Ovary (tissue), 9 donors: ENCODE measurements around the gene TMC6. TPM values are rescaled to one million over a fixed set of nuclear protein-coding genes. Genes with fewer than 3 reads are reported as not detected.

Experiments used
- DNase-seq, 5 donors: peaks; one replicate each; pipeline ENCODE4 v3.0.0-alpha.2; 2019 to 2020
- H3K27ac ChIP-seq, 2 donors: fragments of 200-600 bp; one replicate each; pipeline versions ENCODE4 v1.5.1 to v1.8.0; 2019 to 2022
- H3K27me3 ChIP-seq: fragments of 200-600 bp; one replicate; pipeline ENCODE4 v1.8.0; 2022
- H3K36me3 ChIP-seq: fragments of 200-600 bp; sonication (generic); one replicate; pipeline ENCODE4 v1.5.1; 2019
- H3K4me1 ChIP-seq: one replicate; pipeline ENCODE4 v1.8.1; 2013; ENCODE audit warnings: mild to moderate bottlenecking, moderate library complexity; ENCODE audit not compliant: insufficient read depth
- H3K4me3 ChIP-seq: fragments of 200-600 bp; sonication (generic); one replicate; pipeline ENCODE4 v1.5.1; 2017
- H3K9me3 ChIP-seq, 2 donors: fragments of 200-600 bp in 1 of 2; sonication (generic) in 1 of 2; one replicate each; pipeline versions ENCODE4 v1.5.1 to v1.8.1; 2013 to 2019; ENCODE audit warnings: mild to moderate bottlenecking in 1 of 2, moderate library complexity in 1 of 2
- CTCF ChIP-seq, 3 donors: fragments of 450-650 bp in 2 of 3; fragments of 200-600 bp in 1 of 3; IDR thresholded peaks; one replicate each; pipeline versions ENCODE4 v1.5.1 to v1.8.0; 2016 to 2022; ENCODE audit warnings: antibody characterized with exemption in 3 of 3, mild to moderate bottlenecking in 1 of 3
- EP300 ChIP-seq: sonication (generic); formaldehyde crosslinking; IDR thresholded peaks from one replicate; pipeline ENCODE4 v1.6.1; 2017; ENCODE audit warnings: antibody characterized with exemption
- POLR2A ChIP-seq: fragments of 450-650 bp; IDR thresholded peaks from one replicate; pipeline ENCODE4 v1.6.1; 2017; ENCODE audit warnings: antibody characterized with exemption, mild to moderate bottlenecking, moderate library complexity
- whole genome bisulfite sequencing, 3 donors: extraction: QIAGEN DNeasy Blood & Tissue Kit in 1 of 3; methylation state at CpG; one replicate each; pipeline versions ENCODE4 v1.1.5 to v1.1.7; 2013 to 2017; 5-methylcytosine and 5-hydroxymethylcytosine counted together
- intact Hi-C, 4 donors: fragments of 100-400 bp; cut with DNase I; formaldehyde crosslinking; loops; one replicate each; pipeline versions ENCODE4 v1.11.0 to v1.15.1; 2022 to 2023
- polyA plus RNA-seq, 2 donors: library from polyadenylated mRNA; stranded (reverse); fragments of 200-250 nt in 1 of 2; fragments of 350-450 nt in 1 of 2; fragmentation: Illumina TruSeq in 1 of 2; extraction: RNeasy Lipid Tissue Mini Kit (QIAGEN cat#74804) in 1 of 2; gene quantifications; one replicate each; pipeline ENCODE4 v1.2.3, GENCODE V29; 2013 to 2014
- total RNA-seq, 7 donors: library from RNA; depleted of rRNA in 2 of 7; stranded (reverse); fragments of >200 nt in 2 of 7; fragmentation: NEBNext Ultra II Directional in 3 of 7; extraction: Animal tissue kit (Norgen Biotek cat#: 25700) in 3 of 7; gene quantifications; one replicate each; pipeline versions ENCODE4 v1.1.0 to v1.2.4, GENCODE V29; 2016 to 2023
- donor health status: DM: no; HTN: no; CAD: no; lungs with moderate emphysema.
- donor health status: DM: no; HTN: no; CAD: no.
- donor health status: Bipolar disorder and iron deficiency.
- donor health status: DM: yes; HTN: yes; CAD: no.
- donor health status: DM: no; HTN: no; CAD: no.
- donor health status: DM: yes; HTN: yes; CAD: no.

The TMC6 gene
- total and polyA plus RNA-seq, 9 donors = 1.2 to 26.8 (median 8.3) TPM

- Histone ChIP-seq H3K4me3 (no peak overlapping the region), H3K27ac (no peak overlapping the region), H3K4me1 (peaks cover 20% of the 10 kb centered on the region), H3K36me3 (no peaks in the 10 kb centered on the region), H3K27me3 (no peaks in the 10 kb centered on the region), H3K9me3 (no peaks in the 10 kb centered on the region)
- WGBS, 3 donors = 88 to 93% (median 90%) methylated on average over 31 of the region's 31 CpGs
- no peak for DNase-seq
- intact Hi-C loops = no loop called here
- TF ChIP-seq POLR2A (no peak), CTCF (IDR thresholded peaks at IDR 0.05) (no peak), EP300 (no peak)
Observed at GRCh38 chr17:78170692-78171590, 42.4 kb upstream of the TMC6 start.

GRCh38 chr17:78168903-78169793 is 40.6 kb upstream of the TMC6 start:
- no peaks in the 10 kb centered on the region for H3K27me3 ChIP-seq
- TF ChIP-seq EP300 (no peak), POLR2A (no peak), CTCF (IDR thresholded peaks at IDR 0.05) (no peak)
- H3K4me3 ChIP-seq = peak overlapping the region; percentile 78
- intact Hi-C loops = no loop called here
- H3K27ac ChIP-seq = peak overlapping the region; percentile 91 to 95
- H3K4me1 ChIP-seq = peaks cover 18% of the 10 kb centered on the region
- DNase-seq = peak; percentile 48 to 69 (median 60)
- no peaks in the 10 kb centered on the region for H3K9me3 ChIP-seq
- WGBS, 3 donors = 9 to 15% (median 12%) methylated on average over 20 to 38 of the region's 38 CpGs
- no peaks in the 10 kb centered on the region for H3K36me3 ChIP-seq

GRCh38 chr17:78168242-78168902 is 39.8 kb upstream of the TMC6 start, which contains the start of gene SYNGR2:
Gene SYNGR2 (plus strand): TSS chr17:78168581. CDS start chr17:78168617, 36 bp downstream.
- Histone ChIP-seq H3K27me3 (no peaks in the 10 kb centered on the region), H3K9me3 (no peaks in the 10 kb centered on the region), H3K36me3 (no peaks in the 10 kb centered on the region), H3K4me3 (peak within 1 kb of the TSS; percentile 78), H3K27ac (peak within 1 kb of the TSS; percentile 91 to 95), H3K4me1 (peaks cover 17% of the 10 kb centered on the region)
- 0 to 1% (median 0%) methylated on average over 38 to 84 of the region's 84 CpGs for WGBS, 3 donors
- intact Hi-C loops = no loop called here
- TF ChIP-seq POLR2A (peak; percentile 79), CTCF (IDR thresholded peaks at IDR 0.05) (no peak)
- DNase-seq = peak; percentile 76 to 84 (median 80)

GRCh38 chr17:78166416-78166815 is 37.9 kb upstream of the TMC6 start:
- TF ChIP-seq POLR2A = no peak
- no peak for TF ChIP-seq CTCF (IDR thresholded peaks at IDR 0.05)
- TF ChIP-seq EP300 = no peak
- Histone ChIP-seq H3K9me3 (no peaks in the 10 kb centered on the region), H3K27me3 (no peaks in the 10 kb centered on the region), H3K27ac (no peak overlapping the region), H3K4me3 (no peak overlapping the region), H3K36me3 (no peaks in the 10 kb centered on the region), H3K4me1 (peaks cover 5% of the 10 kb centered on the region)
- WGBS, 3 donors = 62 to 72% (median 66%) methylated on average over 6 of the region's 6 CpGs
- no peak for DNase-seq
- intact Hi-C loops = no loop called here
